ENCODE results near the gene PPP1R9A.

Gene PPP1R9A

GRCh38 chr7:94923412-94923811 lies 16.0 kb downstream of the PPP1R9A start:
- no peak for DNase-seq (ENCODE audit: low read depth)
- no peak overlapping the region for H3K4me3 ChIP-seq (ENCODE audit: control insufficient read depth, low read depth, low read length)
- no peak for TF ChIP-seq CTCF (conservative IDR thresholded peaks at IDR 0.05; ENCODE audit: control insufficient read depth, insufficient read depth, low read depth, low read length)

GRCh38 chr7:94928168-94928707 lies 20.8 kb downstream of the PPP1R9A start:
- no peak overlapping the region for H3K4me3 ChIP-seq (ENCODE audit: control insufficient read depth, low read depth, low read length)
- TF ChIP-seq CTCF (conservative IDR thresholded peaks at IDR 0.05; ENCODE audit: control insufficient read depth, insufficient read depth, low read depth, low read length), result no peak
- no peak for DNase-seq (ENCODE audit: low read depth)

- TF ChIP-seq CTCF (conservative IDR thresholded peaks at IDR 0.05; ENCODE audit: control insufficient read depth, insufficient read depth, low read depth, low read length), result no peak
- H3K4me3 ChIP-seq (ENCODE audit: control insufficient read depth, low read depth, low read length), result no peak overlapping the region
- DNase-seq (ENCODE audit: low read depth), result no peak
These were observed 26.0 kb downstream of the PPP1R9A start for GRCh38 chr7:94933256-94933990.

GRCh38 chr7:94939395-94939794 lies 32.0 kb downstream of the PPP1R9A start:
- DNase-seq (ENCODE audit: low read depth), result no peak
- TF ChIP-seq CTCF (conservative IDR thresholded peaks at IDR 0.05; ENCODE audit: control insufficient read depth, insufficient read depth, low read depth, low read length), result no peak
- H3K4me3 ChIP-seq (ENCODE audit: control insufficient read depth, low read depth, low read length), result no peak overlapping the region

- H3K4me3 ChIP-seq (ENCODE audit: control insufficient read depth, low read depth, low read length), result no peak overlapping the region
- TF ChIP-seq CTCF (conservative IDR thresholded peaks at IDR 0.05; ENCODE audit: control insufficient read depth, insufficient read depth, low read depth, low read length), result no peak
- DNase-seq (ENCODE audit: low read depth), result no peak
These were observed 32.8 kb downstream of the PPP1R9A start for GRCh38 chr7:94940241-94940640.

- no peak for TF ChIP-seq CTCF (conservative IDR thresholded peaks at IDR 0.05; ENCODE audit: control insufficient read depth, insufficient read depth, low read depth, low read length)
- no peak overlapping the region for H3K4me3 ChIP-seq (ENCODE audit: control insufficient read depth, low read depth, low read length)
- no peak for DNase-seq (ENCODE audit: low read depth)
These were observed 34.6 kb downstream of the PPP1R9A start for GRCh38 chr7:94941844-94942632.
